ENCODE measurements around the gene CRYBG2. TPM values are rescaled to one million over a fixed set of nuclear protein-coding genes. Genes with fewer than 3 reads are reported as not detected.

CRYBG2 gene
- total and polyA plus RNA-seq, 4 donors, result 0.37 to 7.7 (median 2.7) TPM

DNA sequence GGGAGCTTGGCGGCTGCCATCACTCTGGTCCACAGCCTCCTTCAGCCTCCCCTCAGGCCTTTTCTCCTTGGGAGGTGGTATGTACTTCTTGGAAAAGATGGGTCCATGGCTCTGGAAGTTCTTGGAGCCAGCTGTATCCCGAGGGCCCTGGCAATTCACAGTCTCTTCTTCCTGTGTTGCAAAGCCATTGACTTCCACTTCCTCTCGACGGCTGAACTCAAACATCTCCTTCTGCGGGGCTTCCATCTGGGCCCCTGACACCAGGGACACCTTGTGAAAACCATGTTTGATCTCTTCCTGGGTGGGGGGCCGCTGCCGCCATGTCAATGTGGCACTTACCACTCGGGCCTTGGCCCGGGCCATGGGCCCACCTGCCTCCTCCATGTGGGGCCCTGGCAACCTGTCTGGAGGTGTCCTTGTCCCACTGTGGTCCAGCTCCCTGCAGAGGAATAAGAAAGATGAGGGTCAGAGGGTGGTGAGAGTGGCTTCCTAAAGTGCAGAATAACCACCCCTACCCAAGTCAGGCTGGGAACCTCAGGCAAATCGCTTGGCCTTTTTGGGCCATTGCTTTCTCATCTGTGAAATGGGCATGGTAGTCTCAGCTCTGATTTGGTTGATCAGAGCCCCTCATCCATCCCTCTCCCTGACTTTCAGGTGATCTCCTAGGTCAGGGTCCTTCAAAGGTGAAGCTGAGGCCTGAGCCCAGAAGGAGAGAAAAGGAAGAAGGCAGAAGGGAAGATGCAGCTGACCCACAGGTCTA is 7.5 kb downstream of the CRYBG2 start:
- Histone ChIP-seq H3K36me3 (ENCODE audit: control insufficient read depth in 4 of 4, insufficient read depth in 4 of 4, low read length in 4 of 4) (no peaks in the 10 kb centered on the region), H3K9me3 (ENCODE audit: control insufficient read depth in 4 of 4, insufficient read depth in 3 of 4, low read length in 3 of 4) (no peaks in the 10 kb centered on the region), H3K9ac (ENCODE audit: insufficient read depth in 1 of 2, low read length in 2 of 2) (no peak overlapping the region), H3K27me3 (ENCODE audit: control insufficient read depth in 3 of 3, insufficient read depth in 3 of 3, low read length in 2 of 3) (no peaks in the 10 kb centered on the region), H3K27ac (ENCODE audit: low read depth in 1 of 2, low read length in 1 of 2) (no peak overlapping the region), H3K4me3 (no peak overlapping the region), H3K4me1 (ENCODE audit: control insufficient read depth in 5 of 5, insufficient read depth in 5 of 5, low read length in 5 of 5) (peaks cover 0 to 2% (median 0%) of the 10 kb centered on the region in 5 donors)
- ATAC-seq (ENCODE audit: insufficient read depth, low FRiP score) (no peak), DNase-seq (no peak)
- WGBS, 2 donors, result 47 to 58% methylated on average over 10 of the region's 10 CpGs
- TF ChIP-seq CTCF (IDR thresholded peaks at IDR 0.05; ENCODE audit: control extremely low read depth, extremely low read depth), result no peak

GRCh38 chr1:26345718-26346117 is 8.2 kb downstream of the CRYBG2 start:
- Histone ChIP-seq H3K27ac (ENCODE audit: low read depth in 1 of 2, low read length in 1 of 2) (no peak overlapping the region), H3K9ac (ENCODE audit: insufficient read depth in 1 of 2, low read length in 2 of 2) (no peak overlapping the region), H3K9me3 (ENCODE audit: control insufficient read depth in 4 of 4, insufficient read depth in 3 of 4, low read length in 3 of 4) (no peaks in the 10 kb centered on the region), H3K36me3 (ENCODE audit: control insufficient read depth in 4 of 4, insufficient read depth in 4 of 4, low read length in 4 of 4) (no peaks in the 10 kb centered on the region), H3K4me3 (no peak overlapping the region), H3K4me1 (ENCODE audit: control insufficient read depth in 5 of 5, insufficient read depth in 5 of 5, low read length in 5 of 5) (no peaks in the 10 kb centered on the region), H3K27me3 (ENCODE audit: control insufficient read depth in 3 of 3, insufficient read depth in 3 of 3, low read length in 2 of 3) (no peaks in the 10 kb centered on the region)
- 86 to 92% methylated on average over 15 of the region's 15 CpGs for WGBS, 2 donors
- TF ChIP-seq CTCF (IDR thresholded peaks at IDR 0.05; ENCODE audit: control extremely low read depth, extremely low read depth), result no peak
- DNase-seq (no peak), ATAC-seq (ENCODE audit: insufficient read depth, low FRiP score) (no peak)

GRCh38 chr1:26344147-26344920 is 9.6 kb downstream of the CRYBG2 start:
- no peaks in the 10 kb centered on the region for H3K9me3 ChIP-seq (ENCODE audit: control insufficient read depth in 4 of 4, insufficient read depth in 3 of 4, low read length in 3 of 4)
- no peak overlapping the region for H3K27ac ChIP-seq (ENCODE audit: low read depth in 1 of 2, low read length in 1 of 2)
- H3K9ac ChIP-seq (ENCODE audit: insufficient read depth in 1 of 2, low read length in 2 of 2), result no peak overlapping the region
- WGBS, 2 donors, result 92 to 93% methylated on average over 15 of the region's 15 CpGs
- peaks cover 0 to 3% (median 0%) of the 10 kb centered on the region in 3 donors for H3K27me3 ChIP-seq (ENCODE audit: control insufficient read depth in 3 of 3, insufficient read depth in 3 of 3, low read length in 2 of 3)
- no peak overlapping the region for H3K4me3 ChIP-seq
- H3K4me1 ChIP-seq (ENCODE audit: control insufficient read depth in 5 of 5, insufficient read depth in 5 of 5, low read length in 5 of 5), result no peaks in the 10 kb centered on the region
- ATAC-seq (ENCODE audit: insufficient read depth, low FRiP score), result no peak
- no peak for DNase-seq
- H3K36me3 ChIP-seq (ENCODE audit: control insufficient read depth in 4 of 4, insufficient read depth in 4 of 4, low read length in 4 of 4), result no peaks in the 10 kb centered on the region
- TF ChIP-seq CTCF (IDR thresholded peaks at IDR 0.05; ENCODE audit: control extremely low read depth, extremely low read depth), result no peak

All from lung (tissue), 12 donors.